Ascending aorta (tissue), 2 donors: ENCODE results near the gene FASTKD2. TPM values are rescaled to one million over a fixed set of nuclear protein-coding genes. Genes with fewer than 3 reads are reported as not detected.

Experiments
- DNase-seq, 2 donors: peaks; one replicate each; pipeline ENCODE4 v3.0.0-alpha.2; 2019; ENCODE audit warnings: low spot score in 2 of 2
- H3K27ac ChIP-seq, 2 donors: fragments of 200-600 bp; sonication (generic); one replicate each; pipeline ENCODE4 v1.5.1; 2016 to 2017; ENCODE audit warnings: mild to moderate bottlenecking in 1 of 2
- H3K27me3 ChIP-seq: fragments of 200-600 bp; sonication (generic); one replicate; pipeline ENCODE4 v1.5.1; 2017
- H3K36me3 ChIP-seq, 2 donors: fragments of 200-600 bp; sonication (generic); one replicate each; pipeline ENCODE4 v1.5.1; 2016
- H3K4me1 ChIP-seq, 2 donors: fragments of 200-600 bp; sonication (generic); one replicate each; pipeline ENCODE4 v1.5.1; 2016 to 2017; ENCODE audit warnings: mild to moderate bottlenecking in 1 of 2
- H3K4me3 ChIP-seq, 2 donors: fragments of 200-600 bp; sonication (generic); one replicate each; pipeline ENCODE4 v1.5.1; 2016 to 2017; ENCODE audit warnings: mild to moderate bottlenecking in 1 of 2
- H3K9me3 ChIP-seq, 2 donors: fragments of 200-600 bp; sonication (generic); one replicate each; pipeline ENCODE4 v1.5.1; 2016
- intact Hi-C: fragments of 100-400 bp; cut with DNase I; formaldehyde crosslinking; loops from one replicate; pipeline ENCODE4 v1.15.1; 2023
- total RNA-seq: library from RNA; depleted of rRNA; stranded (reverse); fragments of >200 nt; gene quantifications from one replicate; pipeline ENCODE4 v1.1.0, GENCODE V29; 2016
- TF ChIP-seq, protein P1 (sequence below), 3 experiments: fragments of 200-600 bp in 2 of 3; fragments of 450-650 bp in 1 of 3; sonication (generic) in 2 of 3; IDR thresholded peaks; one replicate each; pipeline ENCODE4 v1.5.1; 2016 to 2019; ENCODE audit warnings: antibody characterized with exemption in 3 of 3, mild to moderate bottlenecking in 1 of 3, moderate library complexity in 1 of 3

The FASTKD2 gene
- total RNA-seq, 1 donor from 2014 or later: 41.5 TPM

DNA sequence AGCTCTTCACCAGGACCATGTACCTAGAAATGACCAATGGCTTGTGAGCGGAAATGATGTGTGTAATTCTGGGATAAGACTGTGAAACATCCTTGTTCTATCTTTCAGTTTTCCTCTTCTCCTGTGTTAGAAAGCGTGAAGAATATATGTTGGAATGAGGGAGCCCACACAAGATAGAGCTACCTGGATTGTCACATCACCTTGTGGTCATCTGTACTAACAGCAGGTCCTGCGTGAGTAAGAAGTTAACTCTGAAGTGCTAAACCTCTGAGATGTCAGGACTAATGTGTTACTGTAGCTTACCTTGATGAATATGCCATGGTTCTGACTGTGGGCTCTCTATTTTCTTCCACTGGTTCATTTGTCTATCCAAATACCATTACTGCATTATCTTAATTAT, 75.6 kb downstream of the FASTKD2 start:
- Histone ChIP-seq H3K27ac (no peak overlapping the region), H3K9me3 (no peaks in the 10 kb centered on the region), H3K4me3 (no peak overlapping the region), H3K27me3 (no peaks in the 10 kb centered on the region), H3K4me1 (no peaks in the 10 kb centered on the region), H3K36me3 (no peaks in the 10 kb centered on the region)
- DNase-seq: no peak
- TF ChIP-seq, protein P1, sequence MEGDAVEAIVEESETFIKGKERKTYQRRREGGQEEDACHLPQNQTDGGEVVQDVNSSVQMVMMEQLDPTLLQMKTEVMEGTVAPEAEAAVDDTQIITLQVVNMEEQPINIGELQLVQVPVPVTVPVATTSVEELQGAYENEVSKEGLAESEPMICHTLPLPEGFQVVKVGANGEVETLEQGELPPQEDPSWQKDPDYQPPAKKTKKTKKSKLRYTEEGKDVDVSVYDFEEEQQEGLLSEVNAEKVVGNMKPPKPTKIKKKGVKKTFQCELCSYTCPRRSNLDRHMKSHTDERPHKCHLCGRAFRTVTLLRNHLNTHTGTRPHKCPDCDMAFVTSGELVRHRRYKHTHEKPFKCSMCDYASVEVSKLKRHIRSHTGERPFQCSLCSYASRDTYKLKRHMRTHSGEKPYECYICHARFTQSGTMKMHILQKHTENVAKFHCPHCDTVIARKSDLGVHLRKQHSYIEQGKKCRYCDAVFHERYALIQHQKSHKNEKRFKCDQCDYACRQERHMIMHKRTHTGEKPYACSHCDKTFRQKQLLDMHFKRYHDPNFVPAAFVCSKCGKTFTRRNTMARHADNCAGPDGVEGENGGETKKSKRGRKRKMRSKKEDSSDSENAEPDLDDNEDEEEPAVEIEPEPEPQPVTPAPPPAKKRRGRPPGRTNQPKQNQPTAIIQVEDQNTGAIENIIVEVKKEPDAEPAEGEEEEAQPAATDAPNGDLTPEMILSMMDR (IDR thresholded peaks at IDR 0.05): no peak
- intact Hi-C loops: no loop called here

Other genes with a start within 250 kb of the FASTKD2 start
- gene FAM237A, start 123.1 kb upstream of the FASTKD2 start, total RNA-seq: not detected
- gene DYTN, start 47.2 kb upstream of the FASTKD2 start, total RNA-seq: not detected
- gene MDH1B, start 278 bp upstream of the FASTKD2 start, total RNA-seq: not detected
- not detected for gene CPO, start 173.9 kb downstream of the FASTKD2 start, total RNA-seq